OCI-LY7 (cell line): Measurements from ENCODE around the gene GLB1L2. TPM values are rescaled to one million over a fixed set of nuclear protein-coding genes. Genes with fewer than 3 reads are reported as not detected.

Experiments used
- BruUV-seq: library from RNA; stranded (reverse); fragments of 400-500 nt; replicated peaks from 2 replicates; lab custom pipeline; 2021; lab: Mats Ljungman, UMichigan
- CTCF ChIA-PET: fragments of 300-600 bp; sonication (Branson Sonifier 250); formaldehyde crosslinking; loops from one replicate; lab custom pipeline; 2022; ENCODE audit warnings: antibody characterized with exemption; ENCODE audit not compliant: unreplicated experiment; lab: Charles Lee
- POLR2A ChIA-PET: fragments of 300-600 bp; sonication (Branson Sonifier 250); formaldehyde crosslinking; loops from one replicate; lab custom pipeline; 2022; ENCODE audit warnings: antibody characterized with exemption; lab: Charles Lee
- DNase-seq: peaks from one replicate; pipeline ENCODE4 v3.0.0-alpha.2; 2015; ENCODE audit warnings: low spot score
- H2AFZ ChIP-seq: fragments of 200-600 bp; sonication (generic), shearing (Covaris generic); 2 replicates; pipeline ENCODE4 v1.6.1; 2014; ENCODE audit warnings: mild to moderate bottlenecking, antibody characterized with exemption, low read length, moderate library complexity
- H3K27ac ChIP-seq: fragments of 200-600 bp; sonication (generic); 2 replicates; pipeline ENCODE4 v1.5.1; 2014; ENCODE audit warnings: mixed run types, low read depth, mild to moderate bottlenecking, moderate library complexity, low read length, inconsistent platforms; ENCODE audit not compliant: poor library complexity, severe bottlenecking
- H3K36me3 ChIP-seq: fragments of 200-600 bp; sonication (generic); 2 replicates; pipeline ENCODE4 v1.6.1; 2014; ENCODE audit warnings: mild to moderate bottlenecking, antibody characterized with exemption, low read length, moderate library complexity, mixed read lengths; ENCODE audit not compliant: insufficient read depth
- H3K4me1 ChIP-seq: fragments of 200-600 bp; sonication (generic); 2 replicates; pipeline ENCODE4 v1.5.1; 2014; ENCODE audit warnings: mild to moderate bottlenecking, low read length; ENCODE audit not compliant: insufficient read depth, poor library complexity, severe bottlenecking
- H3K4me2 ChIP-seq: fragments of 200-600 bp; sonication (generic); 2 replicates; pipeline ENCODE4 v1.6.1; 2014; ENCODE audit warnings: mild to moderate bottlenecking, low read length
- H3K4me3 ChIP-seq: fragments of 200-600 bp; sonication (generic); 2 replicates; pipeline ENCODE4 v1.5.1; 2014; ENCODE audit warnings: mild to moderate bottlenecking, low read depth, low read length; ENCODE audit not compliant: poor library complexity, severe bottlenecking
- H3K79me2 ChIP-seq: fragments of 200-600 bp; sonication (generic); 2 replicates; pipeline ENCODE4 v1.6.1; 2016; ENCODE audit warnings: low read depth, mild to moderate bottlenecking, low read length, moderate library complexity, mixed read lengths; ENCODE audit not compliant: insufficient read depth
- H3K9me2 ChIP-seq: fragments of 200-600 bp; sonication (generic); 2 replicates; pipeline ENCODE4 v1.6.1; 2016; ENCODE audit warnings: mild to moderate bottlenecking, low read length, mixed read lengths; ENCODE audit not compliant: insufficient read depth
- H3K9me3 ChIP-seq: fragments of 200-600 bp; sonication (generic); 2 replicates; pipeline ENCODE4 v1.6.1; 2014; ENCODE audit warnings: mild to moderate bottlenecking, mixed run types, low read length, mixed read lengths
- H4K20me1 ChIP-seq: fragments of 200-600 bp; sonication (generic); 2 replicates; pipeline ENCODE4 v1.6.1; 2014; ENCODE audit warnings: mild to moderate bottlenecking, antibody characterized with exemption, low read length, moderate library complexity, mixed read lengths; ENCODE audit not compliant: insufficient read depth
- CTCF ChIP-seq: fragments of 200-600 bp; sonication (generic); conservative IDR thresholded peaks from 2 replicates; pipeline ENCODE4 v1.5.1; 2014; ENCODE audit warnings: mild to moderate bottlenecking, antibody characterized with exemption, low read length, moderate library complexity, mixed read lengths
- EZH2phosphoT487 ChIP-seq: fragments of 200-600 bp; sonication (generic); IDR thresholded peaks from 2 replicates; pipeline ENCODE4 v1.6.1; 2018; ENCODE audit warnings: low read depth, borderline replicate concordance, mild to moderate bottlenecking, mixed run types, antibody characterized with exemption, low read length, moderate library complexity, mixed read lengths
- intact Hi-C: fragments of 100-400 bp; cut with micrococcal nuclease; formaldehyde crosslinking; loops from one replicate; pipeline ENCODE4 v1.10.0; 2022; ENCODE audit not compliant: unreplicated experiment
- total RNA-seq, 2 experiments: library from RNA; depleted of rRNA in 1 of 2; stranded (reverse); fragments of >200 nt in 1 of 2; shearing (Covaris generic) in 1 of 2; gene quantifications; 2 replicates each; pipeline ENCODE4 v1.2.3, GENCODE V29; 2014 to 2022

GLB1L2 gene
- total RNA-seq, 2 experiments from 2014 or later, result not detected

DNA sequence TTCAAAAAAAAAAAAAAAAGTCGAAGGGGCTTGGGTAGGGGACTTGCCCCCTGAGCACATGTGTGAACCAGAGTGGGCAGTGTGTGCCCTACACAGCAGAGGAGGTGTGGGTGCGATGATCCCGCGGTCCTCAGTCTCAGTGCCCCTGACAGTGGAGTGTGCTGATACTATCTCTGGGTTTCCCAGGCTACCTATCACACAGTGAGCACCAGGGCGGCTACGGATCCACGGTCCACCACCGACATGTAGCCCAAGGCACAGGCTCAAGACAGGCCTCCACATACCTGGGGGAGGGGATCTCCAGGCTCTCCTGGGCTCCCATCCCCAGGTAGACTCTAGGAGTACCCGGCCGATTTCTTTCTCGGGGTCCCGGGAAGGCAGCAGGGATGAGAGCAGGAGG is 71.1 kb downstream of the GLB1L2 start:
- Histone ChIP-seq H3K4me3 (no peak overlapping the region), H3K36me3 (no peaks in the 10 kb centered on the region), H4K20me1 (no peaks in the 10 kb centered on the region), H3K4me1 (no peaks in the 10 kb centered on the region), H3K9me3 (no peaks in the 10 kb centered on the region), H3K27ac (no peak overlapping the region), H3K4me2 (no peak overlapping the region), H3K79me2 (no peaks in the 10 kb centered on the region), H3K9me2 (no peaks in the 10 kb centered on the region), H2AFZ (no peak overlapping the region)
- ChIA-PET POLR2A (no interaction called here), CTCF (no interaction called here)
- DNase-seq, result no peak
- no TSS peak for BruUV-seq
- TF ChIP-seq EZH2phosphoT487, result no peak
- TF ChIP-seq CTCF, result no peak
- intact Hi-C loops, result no loop called here

DNA sequence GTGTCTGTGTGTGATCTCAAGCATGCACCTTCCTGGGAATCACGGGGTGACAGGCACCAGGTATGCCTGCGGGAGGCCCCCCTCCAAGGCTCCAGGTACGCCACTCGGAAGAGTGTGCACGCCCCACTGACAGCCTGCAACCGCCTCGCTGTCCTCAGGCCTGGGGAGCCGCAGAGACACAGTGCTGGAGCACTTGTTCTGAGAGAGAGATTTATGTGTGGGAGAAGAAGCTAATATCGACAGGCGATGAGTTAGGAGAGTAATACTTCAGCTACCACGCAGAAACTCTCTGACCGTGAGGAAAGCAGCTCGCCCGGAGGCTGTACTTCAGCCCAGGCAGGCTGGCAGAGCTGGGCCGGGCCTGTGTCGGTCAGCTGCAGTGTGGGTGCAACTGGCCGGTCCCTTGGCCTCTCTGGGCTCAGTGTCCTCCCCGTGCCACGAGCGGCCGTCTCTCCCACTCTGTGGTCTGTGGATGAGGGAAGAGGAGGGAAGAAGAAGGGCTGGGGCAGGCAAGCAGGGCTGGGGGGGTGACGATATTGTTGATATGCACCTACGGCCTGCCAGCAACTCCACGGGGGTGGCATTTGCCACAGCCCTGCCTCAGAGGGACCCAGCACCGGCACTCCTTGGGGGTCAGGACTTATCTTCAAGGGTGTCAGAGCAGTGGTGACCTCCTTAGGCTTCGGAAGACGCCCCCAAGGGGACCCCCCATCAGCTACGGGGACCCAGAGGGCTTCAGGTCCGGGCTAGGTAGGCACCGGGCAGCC is 73.0 kb downstream of the GLB1L2 start:
- no peaks in the 10 kb centered on the region for H4K20me1 ChIP-seq
- intact Hi-C loops, result no loop called here
- POLR2A ChIA-PET, result no interaction called here
- H3K4me1 ChIP-seq, result no peaks in the 10 kb centered on the region
- no peaks in the 10 kb centered on the region for H3K79me2 ChIP-seq
- CTCF ChIA-PET, result no interaction called here
- H3K4me3 ChIP-seq, result no peak overlapping the region
- H3K9me3 ChIP-seq, result no peaks in the 10 kb centered on the region
- no peaks in the 10 kb centered on the region for H3K9me2 ChIP-seq
- no peaks in the 10 kb centered on the region for H3K36me3 ChIP-seq
- BruUV-seq, result no TSS peak
- DNase-seq, result no peak
- no peak overlapping the region for H3K27ac ChIP-seq
- H2AFZ ChIP-seq, result no peak overlapping the region
- TF ChIP-seq EZH2phosphoT487 (no peak), CTCF (no peak)
- H3K4me2 ChIP-seq, result no peak overlapping the region

- ChIA-PET POLR2A (no interaction called here), CTCF (no interaction called here)
- no peaks in the 10 kb centered on the region for H3K36me3 ChIP-seq
- no peak for TF ChIP-seq CTCF
- TF ChIP-seq EZH2phosphoT487, result no peak
- H3K27ac ChIP-seq, result no peak overlapping the region
- H3K4me2 ChIP-seq, result no peak overlapping the region
- no peak overlapping the region for H3K4me3 ChIP-seq
- BruUV-seq, result no TSS peak
- H3K79me2 ChIP-seq, result no peaks in the 10 kb centered on the region
- H3K9me2 ChIP-seq, result no peaks in the 10 kb centered on the region
- intact Hi-C loops, result no loop called here
- DNase-seq, result no peak
- no peak overlapping the region for H2AFZ ChIP-seq
- H3K4me1 ChIP-seq, result no peaks in the 10 kb centered on the region
- H4K20me1 ChIP-seq, result no peaks in the 10 kb centered on the region
- no peaks in the 10 kb centered on the region for H3K9me3 ChIP-seq
Observed at GRCh38 chr11:134405436-134405835, 73.6 kb downstream of the GLB1L2 start.
